Ammon's horn (tissue), 1 donor: ENCODE measurements around the gene HPD.
"Not testable (repeated sequence)": the region's sequence is repeated elsewhere in the genome, so short reads cannot be mapped to it uniquely, and the experiment has no call there.

Source experiments
- DNase-seq: peaks from one replicate; pipeline ENCODE4 v3.0.0-alpha.2; 2016; ENCODE audit warnings: low spot score

The HPD gene

GRCh38 chr12:121866331-121866730 lies 7.7 kb upstream of the HPD start:
- no peak for DNase-seq

- DNase-seq: no peak
Observed at GRCh38 chr12:121861636-121862254, 3.1 kb upstream of the HPD start.

- not testable (repeated sequence) for DNase-seq
Observed at GRCh38 chr12:121860699-121861098, 2.0 kb upstream of the HPD start.

- DNase-seq: no peak
Observed at GRCh38 chr12:121860257-121860656, 1.6 kb upstream of the HPD start.

- DNase-seq: no peak
Observed at GRCh38 chr12:121858318-121858661, 369 bp downstream of the HPD start.

GRCh38 chr12:121857322-121858246 lies 1.1 kb downstream of the HPD start:
- DNase-seq: no peak

- DNase-seq: not testable (repeated sequence)
Observed at GRCh38 chr12:121852392-121852791, 6.3 kb downstream of the HPD start.

- no peak for DNase-seq
Observed at GRCh38 chr12:121849665-121850064, 9.0 kb downstream of the HPD start.

GRCh38 chr12:121849211-121849610 lies 9.4 kb downstream of the HPD start:
- no peak for DNase-seq

GRCh38 chr12:121845701-121846100 lies 13.0 kb downstream of the HPD start:
- DNase-seq: no peak

GRCh38 chr12:121843236-121843982 lies 15.2 kb downstream of the HPD start:
- no peak for DNase-seq

GRCh38 chr12:121839993-121840761 lies 18.5 kb downstream of the HPD start:
- DNase-seq: no peak

GRCh38 chr12:121839106-121839992 lies 19.3 kb downstream of the HPD start:
- DNase-seq: peak; percentile 97

GRCh38 chr12:121838126-121838525 lies 20.5 kb downstream of the HPD start:
- DNase-seq: no peak

- no peak for DNase-seq
Observed at GRCh38 chr12:121837680-121838079, 21.0 kb downstream of the HPD start.

- no peak for DNase-seq
Observed at GRCh38 chr12:121831571-121832245, 27.0 kb downstream of the HPD start.

- no peak for DNase-seq
Observed at GRCh38 chr12:121830588-121831265, 27.9 kb downstream of the HPD start.

GRCh38 chr12:121830134-121830533 lies 28.5 kb downstream of the HPD start:
- no peak for DNase-seq

GRCh38 chr12:121829250-121829918 lies 29.3 kb downstream of the HPD start:
- DNase-seq: no peak
